GM12865 (cell line): ENCODE results near the gene DDA1.

Experiments
- DNase-seq: peaks from one replicate; pipeline ENCODE4 v3.0.0; 2010; ENCODE audit warnings: low read depth
- H3K4me3 ChIP-seq: 2 replicates; pipeline ENCODE4 v1.5.1; 2011; ENCODE audit warnings: mild to moderate bottlenecking, low read depth, low read length, control low read depth
- CTCF ChIP-seq: IDR thresholded peaks from 2 replicates; pipeline ENCODE4 v1.5.1; 2011; ENCODE audit warnings: low read length, control low read depth, low read depth, inconsistent platforms; ENCODE audit not compliant: insufficient read depth; ENCODE audit errors: missing control alignments

DDA1 gene

DNA sequence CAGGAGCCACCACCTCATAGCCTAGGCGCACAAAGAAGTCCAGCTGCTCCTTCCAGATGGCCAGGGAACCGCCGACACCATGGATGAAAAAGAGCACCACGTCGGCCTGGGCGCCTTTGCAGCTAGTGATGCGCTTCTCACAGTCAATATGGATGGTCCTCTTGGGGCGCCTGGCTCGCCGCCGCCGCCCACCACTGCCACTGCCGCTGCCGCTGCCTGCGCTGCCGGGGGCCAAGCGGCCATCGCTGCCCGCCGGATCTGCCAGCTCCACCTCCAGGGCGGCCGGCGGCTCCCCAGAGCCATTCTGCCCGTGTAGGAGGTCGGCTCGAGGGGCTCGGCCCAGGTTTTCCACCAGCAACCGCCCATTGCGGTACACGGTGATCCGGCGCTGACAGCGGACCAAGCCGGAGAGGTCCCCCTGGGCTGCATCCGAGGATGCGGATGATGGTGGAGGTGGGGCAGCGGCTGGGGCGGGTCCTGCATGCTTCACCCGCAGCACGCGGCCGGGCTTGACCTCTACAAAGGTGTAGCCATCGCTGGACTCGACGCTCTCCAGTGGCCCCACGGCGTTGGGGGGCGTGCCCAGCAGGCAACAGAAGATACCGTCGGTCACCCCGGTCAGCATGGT lies 8.3 kb upstream of the DDA1 start:
- H3K4me3 ChIP-seq, result no peak overlapping the region
- no peak for TF ChIP-seq CTCF
- no peak for DNase-seq

DNA sequence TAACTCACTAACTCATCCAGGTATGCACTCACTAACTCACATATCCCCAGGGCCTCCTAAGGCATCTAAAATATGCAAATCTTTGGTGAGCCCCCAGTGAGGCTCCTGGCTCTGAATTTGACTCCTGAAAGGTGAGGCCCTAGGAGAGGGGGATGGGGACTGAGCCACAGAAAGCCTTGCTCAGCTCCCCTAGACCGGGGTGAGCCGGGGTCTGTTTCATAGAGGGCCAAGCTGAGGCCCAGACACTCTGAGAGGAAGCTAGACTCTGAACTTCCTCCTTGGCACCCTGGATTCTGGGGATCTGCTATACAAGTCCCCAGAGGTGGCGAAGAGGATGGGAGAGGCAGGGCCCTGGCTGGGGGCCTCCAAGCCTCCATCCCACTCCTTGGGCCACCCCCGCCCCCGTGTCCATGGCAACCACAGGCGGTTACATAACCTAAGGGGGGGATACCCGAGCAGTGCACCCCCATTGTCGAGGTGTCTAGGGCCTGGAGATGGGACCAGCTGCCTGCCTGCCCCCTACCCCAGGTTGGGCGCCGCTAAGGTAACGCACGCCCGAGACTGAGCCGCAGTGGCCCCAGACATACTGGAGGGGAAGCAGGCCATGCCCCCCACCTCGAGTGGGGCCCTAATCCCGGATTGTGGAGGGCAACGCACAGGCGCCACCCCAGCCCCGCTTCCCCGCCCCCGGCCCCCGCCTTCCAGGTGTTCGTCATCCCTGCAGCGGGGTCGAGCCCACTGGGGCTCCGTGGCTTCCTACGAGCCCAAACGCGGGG lies 6.8 kb upstream of the DDA1 start:
- peak overlapping the region; percentile 82 for H3K4me3 ChIP-seq
- DNase-seq, result no peak
- no peak for TF ChIP-seq CTCF

DNA sequence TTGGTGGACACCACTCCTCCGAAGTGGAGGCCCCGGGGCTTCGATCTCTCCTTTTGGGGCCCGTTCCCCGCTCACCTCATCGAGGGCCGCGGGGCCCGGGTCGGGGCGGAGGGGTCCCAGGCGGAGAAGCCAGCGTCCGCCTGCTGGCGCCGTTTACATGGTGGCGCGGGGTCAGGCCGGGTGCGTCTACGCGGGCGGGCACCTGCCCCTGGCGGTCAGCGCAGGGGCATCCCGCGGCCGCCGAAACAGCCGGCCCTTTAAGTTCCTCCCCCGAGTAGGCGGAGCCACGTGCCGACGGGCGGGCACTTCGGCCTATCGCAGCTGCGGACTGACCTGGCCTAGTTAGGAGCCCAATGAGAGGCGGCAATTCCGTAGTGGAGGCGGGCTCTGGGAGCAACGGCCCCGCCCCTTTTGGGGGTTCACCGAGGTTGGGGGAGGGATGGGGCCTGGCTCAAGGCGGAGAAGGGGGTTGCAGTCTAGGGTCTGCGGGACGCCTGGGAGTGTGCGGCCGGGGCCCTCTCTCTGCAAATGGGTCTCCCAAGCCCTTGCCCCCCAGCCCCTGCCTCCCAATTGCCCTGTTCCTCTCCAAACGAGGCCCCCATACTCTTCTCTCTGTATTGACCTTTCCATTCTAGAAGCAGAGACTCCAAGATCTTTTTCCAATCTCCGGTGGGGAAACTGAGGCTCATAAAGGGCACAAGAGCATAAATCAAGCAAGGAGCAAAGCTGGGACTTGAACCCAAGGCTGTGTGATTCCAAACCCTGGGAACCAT lies 6.0 kb upstream of the DDA1 start, which contains the start of gene ABHD8:
Gene ABHD8, minus strand, starts transcription at position 259 of the 773 bp plus-strand sequence. CDS start 1,809 bp downstream, outside the sequence.
- peak within 1 kb of the TSS; percentile 82 for H3K4me3 ChIP-seq
- peak; percentile 98 for DNase-seq
- peak; percentile 36 for TF ChIP-seq CTCF

DNA sequence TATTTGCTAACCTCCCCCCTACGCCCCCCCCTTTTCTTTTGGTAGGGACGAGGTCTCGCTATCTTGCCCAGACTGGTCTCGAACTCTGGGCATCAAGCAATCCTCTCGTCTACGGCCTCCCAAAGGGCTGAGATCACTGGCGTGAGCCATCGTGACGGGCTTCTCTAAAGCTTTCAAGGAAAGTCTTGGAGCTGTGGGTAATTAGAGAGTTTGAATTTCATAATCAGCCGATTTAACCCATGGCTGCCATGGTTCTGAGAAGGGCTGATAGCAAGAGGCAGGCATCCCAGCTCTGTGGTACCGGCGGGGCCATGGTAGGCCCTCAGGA lies 5.5 kb upstream of the DDA1 start:
- H3K4me3 ChIP-seq, result no peak overlapping the region
- no peak for TF ChIP-seq CTCF
- DNase-seq, result no peak

- DNase-seq, result no peak
- no peak for TF ChIP-seq CTCF
- H3K4me3 ChIP-seq, result no peak overlapping the region
Measured at GRCh38 chr19:17304386-17305215, 4.8 kb upstream of the DDA1 start.

DNA sequence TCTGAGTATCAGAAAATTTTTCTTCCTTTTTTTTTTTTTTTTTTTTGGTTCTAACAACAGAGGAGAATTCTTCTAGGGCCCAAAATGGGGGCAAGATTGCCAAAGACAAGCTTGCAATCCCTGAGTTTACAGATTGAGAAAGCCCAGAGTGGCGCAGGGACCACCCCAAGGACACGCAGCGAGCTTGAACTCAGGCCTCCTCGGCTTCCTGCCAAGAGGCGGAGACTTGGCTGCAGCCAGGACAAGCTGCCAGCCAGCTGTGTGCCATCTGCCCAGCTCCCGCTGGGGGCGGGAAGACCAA lies 4.2 kb upstream of the DDA1 start:
- TF ChIP-seq CTCF, result no peak
- peak overlapping the region; percentile 7; the same call in 1 of the 2 replicates for H3K4me3 ChIP-seq
- DNase-seq, result no peak
